OCI-LY3 (cell line): Measurements from ENCODE around the gene YPEL1.

Experiments
- CTCF ChIP-seq: fragments of 200-600, 300-600 bp; sonication (generic); IDR thresholded peaks from 2 replicates; pipeline ENCODE4 v1.5.1; 2014; ENCODE audit warnings: antibody characterized with exemption, low read length, low read depth
- EZH2phosphoT487 ChIP-seq: fragments of 200-600 bp; shearing (Covaris generic); IDR thresholded peaks from 2 replicates; pipeline ENCODE4 v1.6.1; 2018; ENCODE audit warnings: antibody characterized with exemption, mixed run types, low read depth

- TF ChIP-seq CTCF (0 out of 2 replicates have a peak, but pooled peaks have one; percentile 8), EZH2phosphoT487 (no peak)
These were observed 75.6 kb downstream of the YPEL1 start for GRCh38 chr22:21659864-21660525.
